Activated CD8-positive, alpha-beta T cell treated with anti-CD3 and anti-CD28 coated beads for 36 hours (primary cell): ENCODE measurements around the gene CDC37L1. TPM values are rescaled to one million over a fixed set of nuclear protein-coding genes. Genes with fewer than 3 reads are reported as not detected.

Source experiments
- ATAC-seq: fragments of 200-7000 bp; cut with Tn5 transposase; one replicate; pipeline ENCODE4 v1.10.0; 2021; ENCODE audit warnings: mild to moderate bottlenecking, moderate library complexity
- CTCF ChIA-PET: fragments of 350-600 bp; sonication (Branson Sonifier 250); formaldehyde crosslinking; loops from one replicate; lab custom pipeline; 2021; ENCODE audit warnings: antibody characterized with exemption; lab: Charles Lee
- POLR2A ChIA-PET: fragments of 350-600 bp; sonication (Branson Sonifier 250); formaldehyde crosslinking; loops from one replicate; lab custom pipeline; 2021; ENCODE audit warnings: antibody characterized with exemption; lab: Charles Lee
- DNase-seq: peaks from one replicate; pipeline ENCODE4 v3.0.0-alpha.2; 2020
- H3K27ac Mint-ChIP-seq: one replicate; pipeline ENCODE4 v1.8.0; 2021; ENCODE audit warnings: mild to moderate bottlenecking, mixed read lengths
- H3K27me3 Mint-ChIP-seq: one replicate; pipeline ENCODE4 v1.8.0; 2021; ENCODE audit warnings: mixed read lengths
- H3K36me3 Mint-ChIP-seq: one replicate; pipeline ENCODE4 v1.8.0; 2021; ENCODE audit warnings: low read depth, mixed read lengths
- H3K4me1 Mint-ChIP-seq: one replicate; pipeline ENCODE4 v1.8.0; 2021; ENCODE audit warnings: low read depth, mixed read lengths
- H3K4me3 Mint-ChIP-seq: one replicate; pipeline ENCODE4 v1.8.0; 2021; ENCODE audit warnings: mild to moderate bottlenecking, moderate library complexity, mixed read lengths
- H3K9me3 Mint-ChIP-seq: one replicate; pipeline ENCODE4 v1.8.0; 2021; ENCODE audit warnings: mixed read lengths
- intact Hi-C: fragments of 100-400 bp; cut with micrococcal nuclease; formaldehyde crosslinking; loops from one replicate; pipeline ENCODE4 v1.10.0; 2022
- total RNA-seq, 2 experiments: library from RNA; stranded (reverse); gene quantifications; one replicate each; pipeline ENCODE4 v1.2.3, GENCODE V29; 2021
- TF ChIP-seq, protein P1 (sequence below): fragments of 200-600 bp; IDR thresholded peaks from one replicate; pipeline ENCODE4 v1.8.0; 2022; ENCODE audit warnings: antibody characterized with exemption, mild to moderate bottlenecking

The CDC37L1 gene
- total RNA-seq, 2 experiments from 2014 or later, result 10.0 to 10.2 TPM

DNA sequence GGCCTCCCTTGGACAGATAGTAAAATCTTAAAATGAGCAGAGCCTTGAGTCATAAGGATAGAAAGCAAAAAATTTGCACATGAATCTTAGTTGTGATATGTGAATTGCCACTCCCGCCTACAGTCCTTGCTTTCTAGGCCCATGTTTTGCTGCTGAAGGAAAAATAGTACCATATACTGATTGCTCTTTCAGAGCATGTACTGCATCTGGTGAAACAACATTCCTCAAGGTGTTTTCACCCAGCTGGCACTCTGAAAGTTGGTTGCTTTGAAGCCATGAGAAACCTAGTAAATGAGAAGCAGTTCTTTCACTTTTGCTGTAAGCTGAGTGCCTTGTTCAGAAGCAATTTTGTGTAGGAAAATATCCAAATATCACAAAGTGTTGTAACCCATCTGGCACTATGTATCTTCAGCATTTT is 10.3 kb downstream of the CDC37L1 start:
- H3K4me1 Mint-ChIP-seq, result peaks cover 55% of the 10 kb centered on the region
- peak; percentile 37 for DNase-seq
- peak overlapping the region; percentile 70 for H3K27ac Mint-ChIP-seq
- intact Hi-C loops, result no loop called here
- peaks cover 26% of the 10 kb centered on the region for H3K36me3 Mint-ChIP-seq
- POLR2A ChIA-PET, result no interaction called here
- no peaks in the 10 kb centered on the region for H3K27me3 Mint-ChIP-seq
- no peaks in the 10 kb centered on the region for H3K9me3 Mint-ChIP-seq
- CTCF ChIA-PET, result no interaction called here
- TF ChIP-seq, protein P1, sequence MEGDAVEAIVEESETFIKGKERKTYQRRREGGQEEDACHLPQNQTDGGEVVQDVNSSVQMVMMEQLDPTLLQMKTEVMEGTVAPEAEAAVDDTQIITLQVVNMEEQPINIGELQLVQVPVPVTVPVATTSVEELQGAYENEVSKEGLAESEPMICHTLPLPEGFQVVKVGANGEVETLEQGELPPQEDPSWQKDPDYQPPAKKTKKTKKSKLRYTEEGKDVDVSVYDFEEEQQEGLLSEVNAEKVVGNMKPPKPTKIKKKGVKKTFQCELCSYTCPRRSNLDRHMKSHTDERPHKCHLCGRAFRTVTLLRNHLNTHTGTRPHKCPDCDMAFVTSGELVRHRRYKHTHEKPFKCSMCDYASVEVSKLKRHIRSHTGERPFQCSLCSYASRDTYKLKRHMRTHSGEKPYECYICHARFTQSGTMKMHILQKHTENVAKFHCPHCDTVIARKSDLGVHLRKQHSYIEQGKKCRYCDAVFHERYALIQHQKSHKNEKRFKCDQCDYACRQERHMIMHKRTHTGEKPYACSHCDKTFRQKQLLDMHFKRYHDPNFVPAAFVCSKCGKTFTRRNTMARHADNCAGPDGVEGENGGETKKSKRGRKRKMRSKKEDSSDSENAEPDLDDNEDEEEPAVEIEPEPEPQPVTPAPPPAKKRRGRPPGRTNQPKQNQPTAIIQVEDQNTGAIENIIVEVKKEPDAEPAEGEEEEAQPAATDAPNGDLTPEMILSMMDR, result no peak
- no peak overlapping the region for H3K4me3 Mint-ChIP-seq
- ATAC-seq, result peak; percentile 82

DNA sequence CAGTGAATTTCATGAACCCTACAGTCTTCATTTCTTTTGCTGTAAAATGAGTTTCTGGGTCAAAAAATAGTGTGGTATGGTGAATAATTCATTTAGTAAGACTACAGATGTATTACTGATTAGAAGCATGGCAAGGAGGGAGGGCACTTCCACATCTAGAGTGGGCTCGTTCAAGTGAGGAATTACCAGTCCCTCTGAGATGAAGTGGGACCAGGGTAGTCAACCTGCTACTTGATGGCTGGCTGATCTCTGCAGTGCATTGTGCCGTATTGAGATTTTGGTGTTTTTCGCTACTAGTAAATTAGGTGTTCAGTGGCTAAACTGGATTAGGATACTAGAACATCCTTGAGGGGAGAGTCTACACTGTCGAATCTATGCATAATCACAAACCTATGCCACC is 10.8 kb downstream of the CDC37L1 start:
- ChIA-PET CTCF (no interaction called here), POLR2A (no interaction called here)
- TF ChIP-seq, protein P1, result no peak
- ATAC-seq (no peak), DNase-seq (no peak)
- Mint-ChIP-seq H3K4me1 (peaks cover 51% of the 10 kb centered on the region), H3K9me3 (no peaks in the 10 kb centered on the region), H3K36me3 (peaks cover 22% of the 10 kb centered on the region), H3K27me3 (no peaks in the 10 kb centered on the region), H3K27ac (peak overlapping the region; percentile 52), H3K4me3 (no peak overlapping the region)
- intact Hi-C loops, result no loop called here

DNA sequence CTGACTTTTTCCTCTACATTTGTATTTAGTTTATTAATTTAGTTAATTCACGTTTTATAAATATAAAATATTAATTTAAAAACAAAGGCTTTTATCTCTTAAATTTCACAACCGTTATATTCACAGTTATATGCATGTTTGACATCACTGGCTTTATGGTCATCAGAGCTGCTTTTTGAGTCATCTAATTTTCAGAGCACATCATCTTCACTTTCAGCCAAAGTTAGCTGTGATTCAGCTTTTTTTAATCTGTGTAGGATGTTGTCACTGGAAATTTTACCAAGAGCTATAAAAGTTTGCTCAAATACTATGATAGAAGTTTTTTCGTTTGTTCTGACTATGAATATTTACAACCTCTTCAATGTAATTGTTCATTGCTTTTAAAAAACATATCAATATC is 12.4 kb downstream of the CDC37L1 start:
- Mint-ChIP-seq H3K27ac (no peak overlapping the region), H3K4me1 (peaks cover 46% of the 10 kb centered on the region), H3K27me3 (no peaks in the 10 kb centered on the region), H3K36me3 (peaks cover 14% of the 10 kb centered on the region), H3K4me3 (no peak overlapping the region), H3K9me3 (no peaks in the 10 kb centered on the region)
- POLR2A ChIA-PET, result interaction anchor here (0.9 to 1.0 kb wide), 2 partner anchors 10 to 54 kb away, joined by 4 read pairs; no protein-coding TSS in a partner anchor
- peak; percentile 37 for ATAC-seq
- CTCF ChIA-PET, result interaction anchor here (1.3 to 1.5 kb wide), 2 partner anchors 10 to 48 kb away, joined by 3 to 5 read pairs; no protein-coding TSS in a partner anchor
- TF ChIP-seq, protein P1, result no peak
- no peak for DNase-seq
- intact Hi-C loops, result no loop called here

DNA sequence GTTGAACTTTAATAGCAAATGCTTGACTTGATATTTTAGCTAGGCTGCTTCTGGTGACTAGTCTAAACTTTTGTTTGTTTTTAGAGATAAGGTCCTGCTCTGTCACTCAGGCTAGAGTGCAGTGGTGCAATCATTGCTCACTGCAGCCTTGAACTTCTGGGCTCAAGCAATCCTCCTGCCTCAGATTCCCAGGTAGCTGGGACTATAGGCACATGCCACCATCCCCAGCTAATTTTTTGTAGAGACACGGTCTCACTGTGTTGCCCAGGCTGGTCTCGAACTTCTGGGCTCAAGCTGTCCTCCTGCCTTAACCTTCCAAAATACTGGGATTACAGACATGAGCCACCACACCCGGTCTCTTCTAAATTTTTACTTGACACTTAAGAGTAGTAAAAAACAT is 20.7 kb downstream of the CDC37L1 start:
- Mint-ChIP-seq H3K4me1 (peaks cover 20% of the 10 kb centered on the region), H3K27ac (no peak overlapping the region), H3K9me3 (no peaks in the 10 kb centered on the region), H3K36me3 (peaks cover 30% of the 10 kb centered on the region), H3K4me3 (no peak overlapping the region), H3K27me3 (no peaks in the 10 kb centered on the region)
- intact Hi-C loops, result no loop called here
- TF ChIP-seq, protein P1, result no peak
- ATAC-seq (no peak), DNase-seq (no peak)
- CTCF ChIA-PET, result no interaction called here
- POLR2A ChIA-PET, result no interaction called here

DNA sequence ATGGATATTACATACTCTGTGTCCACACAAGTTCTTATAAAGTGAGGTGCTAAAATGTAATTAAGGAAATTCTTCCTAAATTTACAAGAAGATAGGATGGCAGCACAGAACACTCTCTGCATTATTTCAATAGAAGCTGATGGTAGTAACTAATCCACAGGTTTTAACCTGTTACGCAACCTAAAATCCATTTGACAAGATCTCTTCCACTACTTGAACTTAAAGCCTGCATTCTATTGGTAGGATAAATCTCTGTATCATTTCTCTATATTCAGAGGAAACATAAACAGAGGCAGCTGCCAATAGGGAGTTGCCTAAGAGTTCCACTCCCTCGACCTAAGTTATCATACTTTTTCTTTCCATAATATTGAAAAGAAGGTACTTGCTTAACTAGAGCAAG is 21.6 kb downstream of the CDC37L1 start:
- POLR2A ChIA-PET, result interaction anchor here (0.9 to 1.2 kb wide), 2 partner anchors 9 to 12 kb away, joined by 3 to 4 read pairs; no protein-coding TSS in a partner anchor
- CTCF ChIA-PET, result interaction anchor here (1.5 kb wide), 1 partner anchor 57 kb away, joined by 3 read pairs; no protein-coding TSS in a partner anchor
- TF ChIP-seq, protein P1, result no peak
- no peak for DNase-seq
- no peaks in the 10 kb centered on the region for H3K9me3 Mint-ChIP-seq
- intact Hi-C loops, result no loop called here
- H3K27me3 Mint-ChIP-seq, result no peaks in the 10 kb centered on the region
- ATAC-seq, result no peak
- peaks cover 31% of the 10 kb centered on the region for H3K36me3 Mint-ChIP-seq
- H3K4me3 Mint-ChIP-seq, result no peak overlapping the region
- H3K4me1 Mint-ChIP-seq, result peaks cover 19% of the 10 kb centered on the region
- H3K27ac Mint-ChIP-seq, result no peak overlapping the region
